Measurements from ENCODE around the gene FOXL2.
"Not testable (repeated sequence)": the region's sequence is repeated elsewhere in the genome, so short reads cannot be mapped to it uniquely, and the experiment has no call there.

Gene FOXL2

GRCh38 chr3:138923531-138923994 is 23.4 kb downstream of the FOXL2 start:
- FAIRE-seq = no peak

- not testable (repeated sequence) for FAIRE-seq
Observed at GRCh38 chr3:138922400-138922799, 24.5 kb downstream of the FOXL2 start.

- FAIRE-seq = no peak
Observed at GRCh38 chr3:138921316-138922292, 25.3 kb downstream of the FOXL2 start.

- no peak for FAIRE-seq
Observed at GRCh38 chr3:138919325-138919724, 27.6 kb downstream of the FOXL2 start.

- no peak for FAIRE-seq
Observed at GRCh38 chr3:138916824-138917223, 30.1 kb downstream of the FOXL2 start.

- no peak for FAIRE-seq
Observed at GRCh38 chr3:138915503-138916498, 31.1 kb downstream of the FOXL2 start.

GRCh38 chr3:138914870-138915502 is 32.0 kb downstream of the FOXL2 start:
- FAIRE-seq = no peak

- no peak for FAIRE-seq
Observed at GRCh38 chr3:138913766-138914165, 33.2 kb downstream of the FOXL2 start.

GRCh38 chr3:138912237-138912636 is 34.7 kb downstream of the FOXL2 start:
- no peak for FAIRE-seq

GRCh38 chr3:138911621-138912020 is 35.3 kb downstream of the FOXL2 start:
- FAIRE-seq = no peak

GRCh38 chr3:138909904-138910303 is 37.0 kb downstream of the FOXL2 start:
- no peak for FAIRE-seq

- FAIRE-seq = no peak
Observed at GRCh38 chr3:138908846-138909245, 38.1 kb downstream of the FOXL2 start.

GRCh38 chr3:138907539-138907938 is 39.4 kb downstream of the FOXL2 start:
- no peak for FAIRE-seq

GRCh38 chr3:138902171-138902570 is 44.8 kb downstream of the FOXL2 start:
- FAIRE-seq = no peak

- no peak for FAIRE-seq
Observed at GRCh38 chr3:138901567-138901966, 45.4 kb downstream of the FOXL2 start.

- FAIRE-seq = no peak
Observed at GRCh38 chr3:138899351-138899991, 47.5 kb downstream of the FOXL2 start.

- FAIRE-seq = no peak
Observed at GRCh38 chr3:138898708-138899107, 48.2 kb downstream of the FOXL2 start.

GRCh38 chr3:138898301-138898700 is 48.6 kb downstream of the FOXL2 start:
- no peak for FAIRE-seq

All from colon (tissue), 2 donors.